ENCODE data around the gene NOC2L. TPM values are rescaled to one million over a fixed set of nuclear protein-coding genes. Genes with fewer than 3 reads are reported as not detected.

The NOC2L gene
- total RNA-seq, 1 donor from 2014 or later, result 73.9 TPM

- no peak overlapping the region for H3K4me3 ChIP-seq (ENCODE audit: low read depth, low read length)
- TF ChIP-seq, protein P1, sequence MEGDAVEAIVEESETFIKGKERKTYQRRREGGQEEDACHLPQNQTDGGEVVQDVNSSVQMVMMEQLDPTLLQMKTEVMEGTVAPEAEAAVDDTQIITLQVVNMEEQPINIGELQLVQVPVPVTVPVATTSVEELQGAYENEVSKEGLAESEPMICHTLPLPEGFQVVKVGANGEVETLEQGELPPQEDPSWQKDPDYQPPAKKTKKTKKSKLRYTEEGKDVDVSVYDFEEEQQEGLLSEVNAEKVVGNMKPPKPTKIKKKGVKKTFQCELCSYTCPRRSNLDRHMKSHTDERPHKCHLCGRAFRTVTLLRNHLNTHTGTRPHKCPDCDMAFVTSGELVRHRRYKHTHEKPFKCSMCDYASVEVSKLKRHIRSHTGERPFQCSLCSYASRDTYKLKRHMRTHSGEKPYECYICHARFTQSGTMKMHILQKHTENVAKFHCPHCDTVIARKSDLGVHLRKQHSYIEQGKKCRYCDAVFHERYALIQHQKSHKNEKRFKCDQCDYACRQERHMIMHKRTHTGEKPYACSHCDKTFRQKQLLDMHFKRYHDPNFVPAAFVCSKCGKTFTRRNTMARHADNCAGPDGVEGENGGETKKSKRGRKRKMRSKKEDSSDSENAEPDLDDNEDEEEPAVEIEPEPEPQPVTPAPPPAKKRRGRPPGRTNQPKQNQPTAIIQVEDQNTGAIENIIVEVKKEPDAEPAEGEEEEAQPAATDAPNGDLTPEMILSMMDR (conservative IDR thresholded peaks at IDR 0.05; ENCODE audit: low read depth, low read length), result no peak
- DNase-seq (ENCODE audit: low read depth), result no peak
Measured at GRCh38 chr1:934991-935750, 23.9 kb downstream of the NOC2L start.

DNA sequence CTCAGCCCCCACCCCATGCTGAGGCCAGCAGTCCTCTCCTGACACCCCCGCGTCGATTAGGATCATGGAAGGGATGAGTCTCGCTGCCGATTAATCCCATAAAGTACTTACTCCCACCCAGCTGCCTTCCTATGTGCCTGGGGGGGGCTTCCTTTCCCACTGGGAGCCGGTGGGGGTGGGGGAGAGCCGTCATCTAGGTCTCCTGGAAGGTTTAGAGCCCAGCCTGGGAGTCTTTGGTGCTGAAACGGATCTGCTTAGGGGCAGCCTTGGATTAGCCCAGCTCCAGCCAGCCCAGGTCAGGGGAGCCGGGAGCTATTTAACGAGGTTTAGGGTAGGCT is 25.5 kb downstream of the NOC2L start:
- DNase-seq (ENCODE audit: low read depth), result no peak
- no peak overlapping the region for H3K4me3 ChIP-seq (ENCODE audit: low read depth, low read length)
- TF ChIP-seq, protein P1 (conservative IDR thresholded peaks at IDR 0.05; ENCODE audit: low read depth, low read length), result no peak

DNA sequence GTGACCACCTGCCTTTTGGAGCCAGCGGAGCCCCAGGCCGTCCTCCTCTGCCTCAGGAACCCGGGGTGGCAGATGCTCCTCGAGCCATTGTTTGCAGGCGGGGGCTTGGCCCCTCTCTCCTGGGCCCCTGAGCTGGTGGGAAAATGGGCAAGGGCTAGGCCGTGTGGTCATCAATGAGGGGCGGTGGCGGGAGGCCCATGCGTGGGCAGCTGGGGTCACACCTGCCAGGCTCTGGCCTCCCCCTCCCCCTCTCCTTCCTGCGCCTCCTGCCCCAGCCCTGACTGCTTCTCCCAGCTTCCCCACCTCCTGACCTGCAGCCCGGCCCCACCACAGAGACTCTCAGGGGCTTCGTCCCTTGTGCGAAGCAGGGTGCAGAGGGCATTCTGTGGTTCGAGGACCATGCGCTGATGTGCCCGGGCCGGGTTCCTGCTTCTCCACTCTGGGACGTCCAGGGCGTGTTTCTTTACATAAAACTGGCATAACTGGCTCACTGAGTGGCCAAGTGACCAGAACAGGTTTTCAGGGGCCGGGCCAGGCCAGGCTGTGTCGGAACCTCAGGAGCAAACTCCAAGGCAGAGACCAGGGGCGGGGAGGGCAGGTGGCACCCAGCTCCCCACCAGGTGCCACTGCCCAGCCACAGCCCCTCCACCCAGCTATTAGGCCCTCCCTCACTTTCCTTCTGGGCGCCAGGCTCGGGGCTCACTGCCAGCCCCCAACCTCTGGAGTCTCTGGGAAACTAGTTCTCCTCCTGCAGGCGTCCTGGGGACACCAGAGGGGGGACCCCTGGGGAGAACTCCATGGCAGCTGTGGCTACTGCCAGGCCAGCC is 26.1 kb downstream of the NOC2L start:
- no peak for DNase-seq (ENCODE audit: low read depth)
- TF ChIP-seq, protein P1 (conservative IDR thresholded peaks at IDR 0.05; ENCODE audit: low read depth, low read length), result no peak
- no peak overlapping the region for H3K4me3 ChIP-seq (ENCODE audit: low read depth, low read length)

DNA sequence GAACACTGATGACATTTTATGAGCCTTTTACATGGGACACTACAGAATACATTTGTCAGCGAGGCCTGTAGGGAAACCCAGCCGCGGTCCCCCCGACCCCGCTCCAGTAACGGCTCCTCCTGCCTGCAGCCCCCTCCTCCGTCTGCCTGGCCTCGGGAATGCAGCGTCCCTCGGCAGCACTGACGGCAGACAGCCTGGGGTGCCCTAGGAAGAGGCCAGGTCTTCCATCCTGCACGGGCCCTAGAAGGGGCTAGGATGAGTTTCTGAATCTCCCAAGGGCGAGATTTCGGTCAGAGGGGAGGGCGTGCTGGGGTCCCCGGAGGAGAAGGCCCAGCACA is 26.9 kb downstream of the NOC2L start:
- TF ChIP-seq, protein P1 (conservative IDR thresholded peaks at IDR 0.05; ENCODE audit: low read depth, low read length), result no peak
- H3K4me3 ChIP-seq (ENCODE audit: low read depth, low read length), result no peak overlapping the region
- no peak for DNase-seq (ENCODE audit: low read depth)

GRCh38 chr1:931380-932172 is 27.5 kb downstream of the NOC2L start:
- no peak for DNase-seq (ENCODE audit: low read depth)
- no peak overlapping the region for H3K4me3 ChIP-seq (ENCODE audit: low read depth, low read length)
- TF ChIP-seq, protein P1 (conservative IDR thresholded peaks at IDR 0.05; ENCODE audit: low read depth, low read length), result no peak

DNA sequence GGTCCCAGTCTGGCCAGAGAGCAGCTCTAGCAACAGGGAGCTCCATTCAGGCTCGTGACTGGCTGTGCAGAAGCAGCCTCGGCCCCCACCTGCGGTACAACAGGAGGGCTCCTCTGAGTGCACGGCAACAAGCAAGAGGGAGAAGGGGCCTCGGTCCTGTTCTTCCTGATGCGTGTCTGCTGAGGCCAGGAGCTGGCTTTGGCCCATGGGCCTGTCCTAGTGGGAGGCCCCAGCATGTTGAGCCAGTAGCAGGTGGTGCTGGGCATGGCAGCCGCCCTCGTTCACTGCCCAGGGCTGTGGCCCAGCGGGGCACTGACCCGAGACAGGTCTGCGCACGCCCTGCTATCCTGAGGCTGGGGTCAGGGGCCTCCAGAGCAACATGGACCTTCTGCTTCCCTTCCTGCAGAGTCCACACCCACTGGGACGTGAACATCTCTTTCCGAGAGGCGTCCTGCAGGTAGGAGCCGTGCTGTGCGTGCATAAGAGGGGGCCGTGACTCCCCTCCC is 28.4 kb downstream of the NOC2L start:
- no peak overlapping the region for H3K4me3 ChIP-seq (ENCODE audit: low read depth, low read length)
- no peak for DNase-seq (ENCODE audit: low read depth)
- TF ChIP-seq, protein P1 (conservative IDR thresholded peaks at IDR 0.05; ENCODE audit: low read depth, low read length), result no peak

Data from epithelial cell of proximal tubule (primary cell).